OCI-LY3 (cell line): Measurements from ENCODE around the gene ZNF28.
"Not testable (repeated sequence)": the region's sequence is repeated elsewhere in the genome, so short reads cannot be mapped to it uniquely, and the experiment has no call there.

Source experiments
- H2AFZ ChIP-seq: fragments of 200-600, 300-600 bp; shearing (Covaris generic); 2 replicates; pipeline ENCODE4 v1.6.0; 2014; ENCODE audit warnings: antibody characterized with exemption, low read depth, low read length
- H3K27ac ChIP-seq: fragments of 200-600, 300-600 bp; sonication (generic); 2 replicates; pipeline ENCODE4 v1.5.1; 2014; ENCODE audit warnings: mild to moderate bottlenecking, low read length, moderate library complexity, mixed read lengths
- H3K27me3 ChIP-seq: fragments of 200-600, 300-600 bp; sonication (generic); 2 replicates; pipeline ENCODE4 v1.6.1; 2014; ENCODE audit warnings: low read depth, low read length, mixed read lengths
- H3K36me3 ChIP-seq: fragments of 200-600, 300-600 bp; sonication (generic); replicated peaks from 2 replicates; pipeline ENCODE3; 2014; ENCODE audit warnings: low read depth, low read length, mixed read lengths
- H3K4me1 ChIP-seq: fragments of 300-600, 200-600 bp; sonication (generic); 2 replicates; pipeline ENCODE4 v1.6.1; 2014; ENCODE audit warnings: low read length, mixed read lengths
- H3K4me2 ChIP-seq: fragments of 200-600, 300-600 bp; sonication (generic); 2 replicates; pipeline ENCODE4 v1.6.1; 2014; ENCODE audit warnings: low read length, mixed read lengths
- H3K4me3 ChIP-seq: fragments of 300-600, 200-600 bp; sonication (generic); 2 replicates; pipeline ENCODE4 v1.5.1; 2014; ENCODE audit warnings: antibody characterized with exemption, mild to moderate bottlenecking, low read length, moderate library complexity
- H3K79me2 ChIP-seq: fragments of 300-600, 200-600 bp; shearing (Covaris generic); 2 replicates; pipeline ENCODE4 v1.6.1; 2014; ENCODE audit warnings: mild to moderate bottlenecking, low read length, mixed read lengths
- H3K9ac ChIP-seq: fragments of 300-600, 200-600 bp; shearing (Covaris generic); 2 replicates; pipeline ENCODE4 v1.6.0; 2014; ENCODE audit warnings: mild to moderate bottlenecking, low read length, moderate library complexity
- H3K9me3 ChIP-seq: fragments of 200-600, 300-600 bp; shearing (Covaris generic); 2 replicates; pipeline ENCODE4 v1.6.1; 2014; ENCODE audit warnings: low read length, mixed read lengths; ENCODE audit not compliant: insufficient read depth
- H4K20me1 ChIP-seq: fragments of 200-600, 300-600 bp; sonication (generic); 2 replicates; pipeline ENCODE4 v1.6.1; 2016; ENCODE audit warnings: low read length, mixed read lengths; ENCODE audit not compliant: insufficient read depth
- CTCF ChIP-seq: fragments of 200-600, 300-600 bp; sonication (generic); IDR thresholded peaks from 2 replicates; pipeline ENCODE4 v1.5.1; 2014; ENCODE audit warnings: antibody characterized with exemption, low read length, low read depth
- EZH2phosphoT487 ChIP-seq: fragments of 200-600 bp; shearing (Covaris generic); IDR thresholded peaks from 2 replicates; pipeline ENCODE4 v1.6.1; 2018; ENCODE audit warnings: antibody characterized with exemption, mixed run types, low read depth

ZNF28 gene

DNA sequence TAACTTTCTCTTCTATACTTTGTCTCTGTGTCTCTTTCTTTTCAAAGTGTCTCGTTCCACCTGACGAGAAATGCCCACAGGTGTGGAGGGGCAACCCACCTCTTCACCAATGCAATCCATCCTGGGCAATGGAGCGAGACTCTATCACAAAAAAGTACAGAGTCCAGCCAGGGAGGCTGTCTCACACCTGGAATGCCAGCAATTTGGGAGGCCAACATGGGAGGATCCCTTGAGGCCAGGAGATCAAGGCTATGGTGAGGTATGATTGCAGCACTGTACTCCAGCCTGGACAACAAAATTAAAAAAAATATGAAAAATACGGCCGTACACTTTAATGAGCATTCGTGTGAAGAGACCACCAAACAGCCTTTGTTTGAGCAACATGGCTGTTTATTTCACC is 32.0 kb downstream of the ZNF28 start:
- H3K27me3 ChIP-seq = no peaks in the 10 kb centered on the region

DNA sequence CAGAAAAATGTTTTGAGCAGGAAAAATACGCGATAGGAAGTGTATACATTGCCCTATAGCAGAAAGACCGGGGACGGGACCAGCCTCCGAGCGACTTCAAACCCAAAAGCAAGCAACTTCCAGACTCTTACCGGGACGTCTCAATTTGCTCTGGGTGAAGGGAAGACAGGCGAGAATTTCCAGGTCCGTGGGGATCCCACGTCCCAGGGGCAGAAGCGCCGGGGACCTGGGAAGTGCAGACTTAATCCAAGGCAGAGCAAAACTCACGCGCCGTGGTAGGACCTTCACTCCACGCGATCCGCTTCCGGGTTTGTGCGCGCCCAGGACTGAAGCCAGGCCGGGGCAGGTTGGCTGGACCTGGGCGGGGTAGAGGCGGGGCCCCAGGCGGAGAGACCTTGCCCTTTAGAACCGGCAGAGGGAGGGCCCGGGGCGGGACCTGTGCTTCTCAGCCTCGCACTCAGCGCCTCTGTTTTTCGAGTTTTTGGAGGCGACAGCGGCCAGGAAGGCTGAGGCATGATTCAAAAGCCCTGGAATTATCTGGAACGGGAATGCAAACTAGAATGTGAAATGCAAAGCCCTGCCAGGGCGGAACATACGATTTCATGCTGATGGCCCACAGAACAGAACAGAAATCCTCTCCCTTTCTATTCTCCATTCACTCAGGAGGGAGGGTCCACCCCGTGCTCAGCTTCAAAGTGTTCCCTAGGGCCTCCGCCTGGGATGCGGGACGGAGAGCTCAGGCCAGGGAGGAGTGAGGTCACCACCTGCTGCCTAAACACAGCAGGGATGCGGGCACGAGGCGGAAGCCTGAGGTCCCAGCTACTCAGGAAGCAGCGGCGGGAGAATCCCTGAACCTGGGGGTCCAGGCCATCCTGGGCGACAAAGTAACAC is 34.7 kb downstream of the ZNF28 start, which contains the start of gene ZNF600:
Gene ZNF600 (minus strand): TSS at position 328 of the 891 bp plus-strand sequence. CDS start 7,903 bp downstream, outside the sequence.
- Histone ChIP-seq H2AFZ (peak within 1 kb of the TSS; percentile 90; the same call in 1 of the 2 replicates), H3K4me3 (peak within 1 kb of the TSS; percentile 86), H3K9ac (peak within 1 kb of the TSS; percentile 81), H3K4me2 (peak within 1 kb of the TSS; percentile 66), H3K79me2 (peaks cover 10% of the 10 kb centered on the region; the same call in 1 of the 2 replicates)
- not testable (repeated sequence) for H4K20me1 ChIP-seq, H3K36me3 ChIP-seq, H3K27ac ChIP-seq, H3K27me3 ChIP-seq, H3K4me1 ChIP-seq, H3K9me3 ChIP-seq

More for the DNA sequence above, 32.0 kb downstream of the ZNF28 start:
- H3K4me3 ChIP-seq = no peak overlapping the region
- peaks cover 3% of the 10 kb centered on the region for H3K36me3 ChIP-seq
- H3K27ac ChIP-seq = no peak overlapping the region
- H3K9me3 ChIP-seq = 0 out of 2 replicates have a peak, but pooled peaks cover 2% of the 10 kb centered on the region
- TF ChIP-seq EZH2phosphoT487 = no peak
- TF ChIP-seq CTCF = no peak
- H3K79me2 ChIP-seq = peaks cover 10% of the 10 kb centered on the region; the same call in 1 of the 2 replicates
- H3K9ac ChIP-seq = no peak overlapping the region
- H3K4me1 ChIP-seq = no peaks in the 10 kb centered on the region
- no peaks in the 10 kb centered on the region for H4K20me1 ChIP-seq
- no peak overlapping the region for H2AFZ ChIP-seq
- no peak overlapping the region for H3K4me2 ChIP-seq

GRCh38 chr19:52786078-52786463 is 35.4 kb downstream of the ZNF28 start:
- H3K4me3 ChIP-seq = peak overlapping the region; percentile 86
- H3K9me3 ChIP-seq = no peaks in the 10 kb centered on the region
- H3K9ac ChIP-seq = peak overlapping the region; percentile 81
- peak overlapping the region; percentile 66 for H3K4me2 ChIP-seq
- H3K27ac ChIP-seq = no peak overlapping the region
- H4K20me1 ChIP-seq = no peaks in the 10 kb centered on the region
- H3K79me2 ChIP-seq = peaks cover 10% of the 10 kb centered on the region; the same call in 1 of the 2 replicates
- no peaks in the 10 kb centered on the region for H3K27me3 ChIP-seq
- H3K36me3 ChIP-seq = no peaks in the 10 kb centered on the region
- TF ChIP-seq EZH2phosphoT487 = no peak
- TF ChIP-seq CTCF = no peak
- H3K4me1 ChIP-seq = no peaks in the 10 kb centered on the region
- H2AFZ ChIP-seq = peak overlapping the region; percentile 90; the same call in 1 of the 2 replicates

DNA sequence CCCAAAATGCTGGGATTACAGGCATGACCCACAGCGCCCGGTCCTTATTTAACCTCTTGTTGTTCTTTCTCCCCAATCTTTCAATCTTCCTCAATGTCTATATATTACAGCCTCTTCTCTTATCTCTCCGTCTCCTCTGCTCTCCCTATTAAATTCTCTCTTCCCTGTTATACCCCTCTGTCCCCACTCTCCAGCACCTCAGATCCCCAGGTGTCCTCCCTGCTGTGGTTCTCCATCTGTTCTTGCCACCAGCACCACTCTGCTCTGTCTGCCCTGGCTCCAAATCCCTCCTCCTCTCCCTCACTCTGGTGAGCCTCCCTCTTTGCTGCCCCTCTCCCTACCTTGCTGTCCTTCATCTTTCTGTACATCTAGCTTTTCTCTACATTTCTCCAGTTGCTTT is 35.9 kb downstream of the ZNF28 start:
- H3K36me3 ChIP-seq = no peaks in the 10 kb centered on the region
- H3K79me2 ChIP-seq = peaks cover 10% of the 10 kb centered on the region; the same call in 1 of the 2 replicates
- no peak overlapping the region for H3K27ac ChIP-seq
- no peak for TF ChIP-seq CTCF
- no peak for TF ChIP-seq EZH2phosphoT487
- H3K27me3 ChIP-seq = no peaks in the 10 kb centered on the region
- no peaks in the 10 kb centered on the region for H3K9me3 ChIP-seq
- H3K4me3 ChIP-seq = peak overlapping the region; percentile 86
- no peak overlapping the region for H2AFZ ChIP-seq
- no peaks in the 10 kb centered on the region for H4K20me1 ChIP-seq
- no peaks in the 10 kb centered on the region for H3K4me1 ChIP-seq
- 0 out of 2 replicates have a peak overlapping the region, but pooled peaks have one; percentile 81 for H3K9ac ChIP-seq
- peak overlapping the region; percentile 66 for H3K4me2 ChIP-seq

DNA sequence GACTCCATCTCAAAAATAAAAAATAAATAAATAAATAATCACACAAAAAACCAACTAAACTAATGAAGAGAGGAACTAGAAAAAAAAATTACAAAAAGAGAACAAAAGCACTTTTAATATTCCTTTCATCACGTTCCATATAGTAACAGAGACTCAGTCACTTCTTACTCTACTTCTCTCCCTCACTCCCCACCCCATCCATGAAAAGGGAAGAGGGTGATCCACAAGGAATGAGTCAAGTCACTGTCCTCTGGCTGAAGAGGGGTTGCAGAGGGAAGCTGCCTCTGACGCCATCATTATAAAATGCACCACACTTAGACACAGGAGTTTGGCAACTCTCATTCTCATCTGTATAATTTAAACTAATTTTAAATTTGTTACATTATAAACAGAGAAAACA is 38.6 kb downstream of the ZNF28 start:
- peaks cover 10% of the 10 kb centered on the region; the same call in 1 of the 2 replicates for H3K79me2 ChIP-seq
- H3K27ac ChIP-seq, H4K20me1 ChIP-seq: not testable (repeated sequence)

More for the DNA sequence above, 38.6 kb downstream of the ZNF28 start:
- not testable (repeated sequence) for H3K9ac ChIP-seq, H3K4me1 ChIP-seq, H2AFZ ChIP-seq, H3K27me3 ChIP-seq, H3K9me3 ChIP-seq, H3K4me2 ChIP-seq, H3K36me3 ChIP-seq, H3K4me3 ChIP-seq
